Stimulated activated CD8-positive, alpha-beta memory T cell treated with anti-CD3 and anti-CD28 coated beads, Interleukin-7, amount 100 ng/mL, for 48 hours (primary cell): ENCODE data around the gene ATMIN.

ENCODE experiments used
- DNase-seq, 2 donors: peaks; one replicate each; pipeline ENCODE4 v3.0.0-alpha.2; 2020; ENCODE audit warnings: low read depth in 1 of 2; ENCODE audit errors: extremely low read depth in 1 of 2

The ATMIN gene

DNA sequence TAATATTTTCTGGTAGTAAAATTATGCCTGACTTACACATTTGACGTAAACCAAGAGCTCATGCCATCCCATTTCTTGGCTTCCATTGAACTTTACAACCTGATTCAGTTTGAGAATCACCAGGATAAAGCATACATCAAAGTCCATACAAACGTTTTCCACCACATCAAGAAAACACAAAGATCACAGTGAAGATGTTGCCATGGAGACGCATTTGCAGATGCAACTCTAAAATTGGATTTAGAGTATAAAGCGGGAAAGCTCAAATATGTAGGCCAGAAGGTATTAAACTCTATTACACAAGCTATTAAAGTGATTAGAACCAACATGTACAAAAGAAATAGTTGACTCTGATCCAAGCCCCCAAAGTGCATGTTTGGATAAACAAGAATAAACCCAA, 31.0 kb downstream of the ATMIN start:
- no peak for DNase-seq

DNA sequence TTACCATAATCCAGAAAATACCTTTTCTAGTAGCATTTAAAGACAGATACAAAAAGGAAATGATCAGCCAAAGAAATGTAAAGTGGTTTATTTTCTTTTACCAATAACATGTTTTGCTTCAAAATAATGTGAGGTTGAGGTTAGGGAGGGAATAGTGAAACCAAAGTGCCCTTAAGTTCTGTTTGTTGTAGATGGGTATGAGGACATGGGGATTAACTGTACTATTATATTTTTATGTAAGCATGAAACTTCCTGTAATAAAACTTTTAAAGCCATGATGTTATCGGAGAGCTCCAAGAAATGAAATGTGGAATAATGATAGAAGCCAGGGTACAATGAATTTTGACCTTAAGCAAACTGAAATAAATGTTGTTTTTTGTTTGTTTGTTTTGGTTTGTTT, 31.5 kb downstream of the ATMIN start:
- no peak for DNase-seq

DNA sequence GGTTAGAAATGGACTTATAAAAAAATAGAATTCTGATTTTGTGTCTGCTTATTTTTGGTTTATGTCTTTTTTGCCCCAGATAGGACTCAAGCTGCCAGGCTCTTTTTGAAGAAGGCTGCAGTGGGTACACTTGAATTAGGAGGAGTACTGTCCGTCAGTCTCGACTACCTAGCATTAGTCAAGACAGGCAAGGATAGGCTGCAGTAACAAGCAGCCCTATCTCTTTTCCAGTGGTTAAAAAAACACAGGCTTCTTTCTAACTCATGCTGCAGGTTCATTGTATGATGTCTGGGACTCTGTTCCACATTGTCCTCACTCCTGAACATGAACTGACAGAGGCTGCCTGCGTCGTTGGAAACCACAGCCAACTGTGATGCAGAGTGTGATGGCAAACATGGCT, 33.4 kb downstream of the ATMIN start:
- no peak for DNase-seq

- no peak for DNase-seq
Measured at GRCh38 chr16:81070979-81071378, 35.3 kb downstream of the ATMIN start.

DNA sequence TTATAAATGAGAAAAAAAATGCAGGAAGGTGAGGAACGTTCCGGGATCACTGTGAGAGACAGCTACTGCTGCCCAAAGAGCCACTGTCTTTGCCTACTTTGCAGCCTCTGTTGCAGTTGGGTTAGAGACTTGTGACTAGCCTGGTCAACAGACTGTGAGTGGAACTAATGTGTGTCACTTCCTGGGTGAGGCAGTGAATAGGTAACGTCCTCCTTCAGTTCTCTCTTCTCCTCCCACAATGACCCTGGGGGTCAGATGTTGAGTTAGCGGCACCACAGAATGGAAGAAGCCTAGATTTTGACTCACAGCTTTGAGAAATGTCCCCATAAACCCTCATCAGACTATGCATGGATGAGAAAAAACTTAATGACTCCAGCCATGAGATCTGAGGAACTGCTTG, 36.2 kb downstream of the ATMIN start:
- no peak for DNase-seq

GRCh38 chr16:81073560-81074330, 38.1 kb downstream of the ATMIN start:
- DNase-seq = no peak

- peak; percentile 59 to 73 for DNase-seq
Measured at GRCh38 chr16:81076566-81077075, 41.0 kb downstream of the ATMIN start.

GRCh38 chr16:81077076-81077940, 41.7 kb downstream of the ATMIN start, which contains the start of gene C16orf46:
Gene C16orf46, minus strand, starts transcription at chr16:81077238. Its CDS starts 13,283 bp downstream, at chr16:81063955.
- DNase-seq = peak; percentile 95 to 96

GRCh38 chr16:81080233-81080632, 44.6 kb downstream of the ATMIN start:
- no peak for DNase-seq

- no peak for DNase-seq
Measured at GRCh38 chr16:81081014-81081413, 45.4 kb downstream of the ATMIN start.

GRCh38 chr16:81088836-81089235, 53.2 kb downstream of the ATMIN start:
- no peak for DNase-seq

DNA sequence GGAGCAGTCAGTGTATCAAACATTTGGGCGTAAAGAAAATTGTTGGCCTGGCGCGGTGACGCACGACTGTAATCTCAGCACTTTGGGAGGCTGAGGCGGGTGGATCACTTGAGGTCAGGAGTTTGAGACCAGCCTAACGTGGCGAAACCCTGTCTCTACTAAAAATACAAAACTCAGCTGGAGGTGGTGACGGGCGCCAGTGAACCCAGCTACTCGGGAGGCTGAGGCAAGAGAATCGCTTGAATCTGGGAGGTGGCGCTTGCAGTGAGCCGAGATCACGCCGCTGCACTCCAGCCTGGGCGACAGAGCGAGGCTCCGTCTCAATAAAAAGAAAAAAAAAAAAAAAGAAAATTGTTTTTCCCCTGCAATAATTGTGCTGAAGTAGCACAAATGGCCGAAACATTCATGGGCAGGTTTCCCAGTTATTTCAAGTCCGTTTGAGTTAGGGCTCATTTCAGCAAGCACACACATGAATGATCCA, 59.2 kb downstream of the ATMIN start:
- no peak for DNase-seq

GRCh38 chr16:81095653-81095952, 60.0 kb downstream of the ATMIN start:
- no peak for DNase-seq

DNA sequence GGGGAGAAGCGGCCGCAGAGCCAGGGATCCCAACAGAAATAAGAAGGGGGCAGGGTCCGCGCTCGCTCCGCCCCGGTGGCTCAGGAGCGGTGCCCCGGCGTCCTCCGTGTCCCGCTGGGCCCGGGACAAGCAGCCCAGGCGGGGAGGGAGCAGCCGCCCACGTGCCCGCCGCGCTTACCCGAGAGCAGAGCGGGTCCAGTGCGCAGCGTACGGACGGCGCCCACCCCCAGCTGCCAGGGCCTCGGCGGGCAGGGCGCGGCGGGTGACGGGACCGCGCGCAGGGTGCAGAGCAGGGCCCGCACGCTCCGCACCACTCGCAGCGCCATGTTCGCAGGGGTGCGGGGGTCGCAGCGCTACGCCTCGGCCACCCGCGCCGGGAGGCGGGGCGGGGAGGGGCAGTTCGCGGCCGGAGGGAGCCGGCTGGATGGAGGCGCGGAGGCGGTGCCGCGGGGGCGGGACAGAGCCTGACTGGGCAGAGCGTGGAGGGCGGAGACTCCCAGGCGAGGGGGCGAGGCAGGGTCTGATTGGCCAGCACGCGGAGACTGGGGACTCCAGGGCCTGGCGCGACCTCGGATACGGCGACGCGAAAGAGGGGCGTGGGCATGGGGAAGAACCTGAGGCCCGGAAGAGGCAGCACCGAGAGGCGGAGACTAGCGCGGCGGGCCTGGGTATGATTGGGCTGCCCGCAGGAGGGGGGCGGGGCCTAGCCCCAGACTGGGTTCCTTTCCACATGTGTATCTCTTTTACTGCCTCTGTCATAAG, 60.5 kb downstream of the ATMIN start, which contains the start of gene GCSH:
Gene GCSH (minus strand): TSS at position 443 of the 762 bp plus-strand sequence. CDS start 117 bp downstream, at position 326.
- DNase-seq = peak; percentile 99

DNA sequence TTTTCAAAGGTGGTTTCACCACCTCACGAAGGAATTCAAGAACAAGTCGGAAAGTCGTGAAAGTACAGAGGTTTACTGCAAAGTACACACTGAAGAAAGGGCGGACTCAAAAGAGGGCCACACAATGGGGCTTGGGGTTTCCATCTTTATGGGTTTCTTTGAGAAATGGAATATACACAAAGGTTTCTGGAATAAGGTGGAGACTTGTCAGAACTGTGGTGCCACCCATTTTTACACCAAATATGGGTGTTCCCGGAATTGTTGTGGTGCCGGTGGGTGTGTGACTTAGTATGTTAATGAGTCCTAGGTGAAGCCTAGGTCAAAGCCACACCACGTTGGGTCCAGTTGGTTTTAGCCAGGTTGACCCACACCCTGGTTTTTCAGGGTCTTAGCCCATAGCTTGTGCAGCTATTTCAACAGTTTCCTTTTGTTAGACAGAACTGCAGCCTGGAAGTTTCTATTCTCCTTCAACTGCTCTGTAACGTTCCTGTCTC, 61.1 kb downstream of the ATMIN start:
- DNase-seq = no peak
